ENCODE data around the gene ADORA1.

DNA sequence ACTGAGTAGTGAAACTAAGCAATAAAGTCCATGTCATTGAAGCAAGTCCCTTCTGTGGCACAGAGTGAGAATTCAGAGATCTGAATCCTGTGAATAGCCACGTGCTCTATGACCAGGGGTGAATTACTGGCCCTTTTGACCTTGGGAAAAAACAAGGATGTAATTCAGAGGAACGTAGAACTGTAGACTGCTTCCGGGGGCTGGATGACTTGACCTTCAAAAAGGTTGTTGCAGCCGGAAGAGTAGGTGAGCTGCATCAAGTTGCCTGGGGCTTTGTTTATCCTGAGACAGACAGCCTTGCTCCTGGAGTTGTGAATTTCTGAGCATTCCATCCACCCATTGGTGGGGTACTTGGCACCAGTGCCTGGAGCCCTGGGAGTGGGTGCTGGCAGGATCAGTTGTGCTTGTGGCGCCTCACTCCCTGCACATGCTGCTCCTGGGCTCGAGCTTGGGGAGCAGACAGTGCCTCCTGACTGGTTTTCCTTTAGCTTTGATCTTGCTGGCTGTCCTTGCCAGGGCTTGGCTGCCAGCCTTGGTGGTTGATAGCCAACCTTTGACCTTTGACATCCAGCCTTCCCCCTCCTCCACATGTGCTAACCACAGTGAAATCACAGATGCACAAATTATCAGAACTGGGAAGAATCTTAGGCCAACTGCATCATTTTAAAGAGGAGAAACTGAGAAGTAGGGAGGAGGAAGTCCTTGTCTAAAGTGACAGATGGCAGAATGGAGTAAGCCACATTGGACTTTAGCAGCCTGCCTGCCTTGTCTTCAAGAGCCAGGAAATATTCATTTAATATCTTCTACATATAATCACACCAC lies 25.5 kb upstream of the ADORA1 start:
- TF ChIP-seq EGR1 (IDR thresholded peaks at IDR 0.05) (no peak), TCF12 (IDR thresholded peaks at IDR 0.05; ENCODE audit: low read depth) (no peak), YY1 (IDR thresholded peaks at IDR 0.05; ENCODE audit: low read depth) (no peak), RAD21 (IDR thresholded peaks at IDR 0.05; ENCODE audit: low read depth) (no peak), TAF1 (IDR thresholded peaks at IDR 0.05; ENCODE audit: low read depth) (no peak), EP300 (IDR thresholded peaks at IDR 0.05; ENCODE audit: borderline replicate concordance) (no peak), FOXM1 (IDR thresholded peaks at IDR 0.05; ENCODE audit: borderline replicate concordance, low read depth) (no peak), ZBTB7A (IDR thresholded peaks at IDR 0.05; ENCODE audit: low read depth) (no peak), NFIC (IDR thresholded peaks at IDR 0.05) (no peak), CEBPB (IDR thresholded peaks at IDR 0.05) (no peak)
- TF ChIP-seq, protein P1, sequence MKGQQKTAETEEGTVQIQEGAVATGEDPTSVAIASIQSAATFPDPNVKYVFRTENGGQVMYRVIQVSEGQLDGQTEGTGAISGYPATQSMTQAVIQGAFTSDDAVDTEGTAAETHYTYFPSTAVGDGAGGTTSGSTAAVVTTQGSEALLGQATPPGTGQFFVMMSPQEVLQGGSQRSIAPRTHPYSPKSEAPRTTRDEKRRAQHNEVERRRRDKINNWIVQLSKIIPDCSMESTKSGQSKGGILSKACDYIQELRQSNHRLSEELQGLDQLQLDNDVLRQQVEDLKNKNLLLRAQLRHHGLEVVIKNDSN (IDR thresholded peaks at IDR 0.05), result no peak
- TF ChIP-seq, protein P2, sequence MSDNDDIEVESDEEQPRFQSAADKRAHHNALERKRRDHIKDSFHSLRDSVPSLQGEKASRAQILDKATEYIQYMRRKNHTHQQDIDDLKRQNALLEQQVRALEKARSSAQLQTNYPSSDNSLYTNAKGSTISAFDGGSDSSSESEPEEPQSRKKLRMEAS (IDR thresholded peaks at IDR 0.05), result no peak
- TF ChIP-seq, protein P3, sequence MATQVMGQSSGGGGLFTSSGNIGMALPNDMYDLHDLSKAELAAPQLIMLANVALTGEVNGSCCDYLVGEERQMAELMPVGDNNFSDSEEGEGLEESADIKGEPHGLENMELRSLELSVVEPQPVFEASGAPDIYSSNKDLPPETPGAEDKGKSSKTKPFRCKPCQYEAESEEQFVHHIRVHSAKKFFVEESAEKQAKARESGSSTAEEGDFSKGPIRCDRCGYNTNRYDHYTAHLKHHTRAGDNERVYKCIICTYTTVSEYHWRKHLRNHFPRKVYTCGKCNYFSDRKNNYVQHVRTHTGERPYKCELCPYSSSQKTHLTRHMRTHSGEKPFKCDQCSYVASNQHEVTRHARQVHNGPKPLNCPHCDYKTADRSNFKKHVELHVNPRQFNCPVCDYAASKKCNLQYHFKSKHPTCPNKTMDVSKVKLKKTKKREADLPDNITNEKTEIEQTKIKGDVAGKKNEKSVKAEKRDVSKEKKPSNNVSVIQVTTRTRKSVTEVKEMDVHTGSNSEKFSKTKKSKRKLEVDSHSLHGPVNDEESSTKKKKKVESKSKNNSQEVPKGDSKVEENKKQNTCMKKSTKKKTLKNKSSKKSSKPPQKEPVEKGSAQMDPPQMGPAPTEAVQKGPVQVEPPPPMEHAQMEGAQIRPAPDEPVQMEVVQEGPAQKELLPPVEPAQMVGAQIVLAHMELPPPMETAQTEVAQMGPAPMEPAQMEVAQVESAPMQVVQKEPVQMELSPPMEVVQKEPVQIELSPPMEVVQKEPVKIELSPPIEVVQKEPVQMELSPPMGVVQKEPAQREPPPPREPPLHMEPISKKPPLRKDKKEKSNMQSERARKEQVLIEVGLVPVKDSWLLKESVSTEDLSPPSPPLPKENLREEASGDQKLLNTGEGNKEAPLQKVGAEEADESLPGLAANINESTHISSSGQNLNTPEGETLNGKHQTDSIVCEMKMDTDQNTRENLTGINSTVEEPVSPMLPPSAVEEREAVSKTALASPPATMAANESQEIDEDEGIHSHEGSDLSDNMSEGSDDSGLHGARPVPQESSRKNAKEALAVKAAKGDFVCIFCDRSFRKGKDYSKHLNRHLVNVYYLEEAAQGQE (IDR thresholded peaks at IDR 0.05; ENCODE audit: low read depth), result no peak

All from Ishikawa (cell line).